ENCODE results near the gene F3. TPM values are rescaled to one million over a fixed set of nuclear protein-coding genes. Genes with fewer than 3 reads are reported as not detected.

F3 gene
- total RNA-seq, 1 experiment from 2014 or later, result 58.5 TPM

DNA sequence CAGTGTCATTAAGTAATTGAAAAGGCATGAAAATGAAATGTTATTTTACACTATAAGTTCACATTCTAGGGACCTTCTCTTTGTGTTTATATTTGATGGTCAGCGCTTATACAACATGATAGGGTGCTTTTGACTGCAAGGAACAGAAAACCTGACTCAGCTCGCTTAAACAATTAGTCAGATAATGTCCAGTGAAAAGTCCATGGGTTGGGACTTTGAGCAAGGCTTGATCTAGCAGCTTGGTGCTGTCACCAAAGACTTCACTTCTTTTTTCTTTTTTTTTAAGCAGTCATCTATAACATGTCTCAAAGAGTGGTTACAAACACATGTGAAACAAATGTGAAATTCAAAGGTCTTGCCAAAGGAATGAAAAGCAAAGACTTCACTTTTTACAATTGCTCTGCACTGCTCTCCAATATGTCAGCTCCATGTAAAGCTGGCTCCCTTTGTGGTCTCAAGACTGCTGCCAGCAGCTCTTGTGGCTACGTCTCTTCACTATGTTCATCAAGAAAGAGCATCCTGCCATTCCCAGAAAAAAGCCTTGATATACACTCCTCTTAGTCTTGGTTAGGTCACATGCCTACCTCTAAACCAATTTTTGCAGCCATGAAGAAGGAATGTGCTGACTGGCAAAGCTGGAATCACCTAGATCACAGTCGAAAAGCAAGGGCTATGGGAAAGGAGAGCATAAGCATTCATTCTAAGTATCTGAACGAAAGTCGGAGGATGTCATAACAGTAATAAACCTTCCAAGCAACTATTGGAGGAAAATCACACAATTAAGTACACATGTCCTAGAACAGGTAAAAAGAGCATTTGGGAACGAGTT lies 15.2 kb downstream of the F3 start:
- peaks cover 5% of the 10 kb centered on the region; the same call in 1 of the 2 replicates for H3K79me2 ChIP-seq (ENCODE audit: insufficient read depth, low read length)
- H3K27ac ChIP-seq (ENCODE audit: low read depth, low read length), result no peak overlapping the region
- no peak overlapping the region for H2AFZ ChIP-seq (ENCODE audit: low read depth, low read length, poor library complexity, severe bottlenecking)
- no peak for DNase-seq (ENCODE audit: low read depth, low spot score)
- no peaks in the 10 kb centered on the region for H3K9me3 ChIP-seq (ENCODE audit: control insufficient read depth in 1 of 2, insufficient read depth in 1 of 2, low read depth in 1 of 2, low read length in 2 of 2)
- POLR2A ChIA-PET, result no interaction called here
- no peaks in the 10 kb centered on the region for H3K9me2 ChIP-seq (ENCODE audit: insufficient read depth)
- TF ChIP-seq SIN3A (IDR thresholded peaks at IDR 0.05; ENCODE audit: low read depth) (no peak), CEBPB (IDR thresholded peaks at IDR 0.05; ENCODE audit: low read depth) (no peak), CBX3 (IDR thresholded peaks at IDR 0.05; ENCODE audit: low read depth) (no peak), YY1 (IDR thresholded peaks at IDR 0.05; ENCODE audit: extremely low read depth, insufficient replicate concordance, low read depth, low read length) (no peak), FOSL1 (IDR thresholded peaks at IDR 0.05; ENCODE audit: low read depth) (no peak), EZH2phosphoT487 (IDR thresholded peaks at IDR 0.05; ENCODE audit: borderline replicate concordance) (no peak)
- TF ChIP-seq, protein P1, sequence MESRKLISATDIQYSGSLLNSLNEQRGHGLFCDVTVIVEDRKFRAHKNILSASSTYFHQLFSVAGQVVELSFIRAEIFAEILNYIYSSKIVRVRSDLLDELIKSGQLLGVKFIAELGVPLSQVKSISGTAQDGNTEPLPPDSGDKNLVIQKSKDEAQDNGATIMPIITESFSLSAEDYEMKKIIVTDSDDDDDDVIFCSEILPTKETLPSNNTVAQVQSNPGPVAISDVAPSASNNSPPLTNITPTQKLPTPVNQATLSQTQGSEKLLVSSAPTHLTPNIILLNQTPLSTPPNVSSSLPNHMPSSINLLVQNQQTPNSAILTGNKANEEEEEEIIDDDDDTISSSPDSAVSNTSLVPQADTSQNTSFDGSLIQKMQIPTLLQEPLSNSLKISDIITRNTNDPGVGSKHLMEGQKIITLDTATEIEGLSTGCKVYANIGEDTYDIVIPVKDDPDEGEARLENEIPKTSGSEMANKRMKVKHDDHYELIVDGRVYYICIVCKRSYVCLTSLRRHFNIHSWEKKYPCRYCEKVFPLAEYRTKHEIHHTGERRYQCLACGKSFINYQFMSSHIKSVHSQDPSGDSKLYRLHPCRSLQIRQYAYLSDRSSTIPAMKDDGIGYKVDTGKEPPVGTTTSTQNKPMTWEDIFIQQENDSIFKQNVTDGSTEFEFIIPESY (IDR thresholded peaks at IDR 0.05; ENCODE audit: extremely low read depth, insufficient replicate concordance, low read length), result no peak
- TF ChIP-seq, protein P2, sequence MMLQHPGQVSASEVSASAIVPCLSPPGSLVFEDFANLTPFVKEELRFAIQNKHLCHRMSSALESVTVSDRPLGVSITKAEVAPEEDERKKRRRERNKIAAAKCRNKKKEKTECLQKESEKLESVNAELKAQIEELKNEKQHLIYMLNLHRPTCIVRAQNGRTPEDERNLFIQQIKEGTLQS (IDR thresholded peaks at IDR 0.05), result no peak
- RAD21 ChIA-PET (ENCODE audit: low non-redundant PET in 1 of 2, low total read pairs in 2 of 2, uncharacterized antibody in 2 of 2, unreplicated experiment in 2 of 2), result no interaction called here
- CTCF ChIA-PET, result interaction anchor here (0.6 to 2.7 kb wide), 7 partner anchors 12 to 515 kb away, joined by 3 to 13 read pairs (median 8); no protein-coding TSS in a partner anchor
- peaks cover 4 to 23% of the 10 kb centered on the region in 2 experiments; a peak in 3 of 4 replicates for H3K4me1 ChIP-seq (ENCODE audit: control insufficient read depth in 1 of 2, insufficient read depth in 2 of 2, low read length in 2 of 2)
- intact Hi-C loops (cut with micrococcal nuclease), result loop anchor here (2.0 kb wide), 1 partner anchor 72 kb away; no protein-coding TSS in a partner anchor
- peaks cover 3% of the 10 kb centered on the region; the same call in 1 of the 2 replicates for H4K20me1 ChIP-seq (ENCODE audit: insufficient read depth)
- H3K9ac ChIP-seq (ENCODE audit: low read length), result no peak overlapping the region
- ATAC-seq, result no peak
- H3K36me3 ChIP-seq (ENCODE audit: control insufficient read depth in 1 of 2, insufficient read depth in 2 of 2, low read length in 2 of 2), result peaks cover 0 to 16% of the 10 kb centered on the region in 2 experiments; a peak in 1 of 4 replicates
- H3K27me3 ChIP-seq (ENCODE audit: insufficient read depth, low read length), result no peaks in the 10 kb centered on the region
- H3K4me2 ChIP-seq (ENCODE audit: low read length), result no peak overlapping the region
- no peak overlapping the region for H3K4me3 ChIP-seq (replicated peaks in 1 of 2; ENCODE audit: low read depth in 1 of 2, low read length in 2 of 2)
- BruUV-seq (replicated peaks), result no TSS peak

Measured in HCT116 (cell line).